ENCODE measurements around the gene CANX. TPM values are rescaled to one million over a fixed set of nuclear protein-coding genes. Genes with fewer than 3 reads are reported as not detected.

CANX gene
- polyA plus RNA-seq, 4 donors: 89.2 to 585 (median 189) TPM

GRCh38 chr5:179769271-179769670 is 70.5 kb downstream of the CANX start:
- FAIRE-seq (no peak), DNase-seq (no peak)
- H3K4me1 ChIP-seq (ENCODE audit: control insufficient read depth in 3 of 3, insufficient read depth in 2 of 3, low read depth in 1 of 3, low read length in 2 of 3): peaks cover 0 to 8% (median 3%) of the 10 kb centered on the region in 3 donors
- H3K36me3 ChIP-seq (ENCODE audit: control insufficient read depth in 3 of 3, insufficient read depth in 2 of 3, low read depth in 1 of 3, low read length in 3 of 3): peaks cover 15 to 75% (median 22%) of the 10 kb centered on the region in 3 donors
- 88 to 96% (median 90%) methylated on average over 6 of the region's 6 CpGs for WGBS, 3 donors
- H3K9me3 ChIP-seq (ENCODE audit: control insufficient read depth in 2 of 2, insufficient read depth in 1 of 2, low read depth in 1 of 2, low read length in 1 of 2): no peaks in the 10 kb centered on the region
- H3K27ac ChIP-seq (ENCODE audit: low read depth in 1 of 3, low read length in 2 of 3): no peak overlapping the region
- H3K27me3 ChIP-seq (ENCODE audit: control insufficient read depth in 3 of 3, insufficient read depth in 3 of 3, low read length in 3 of 3): no peaks in the 10 kb centered on the region
- H3K4me3 ChIP-seq (ENCODE audit: low read depth in 1 of 3, low read length in 3 of 3): no peak overlapping the region

GRCh38 chr5:179769796-179770195 is 71.0 kb downstream of the CANX start:
- Histone ChIP-seq H3K9me3 (ENCODE audit: control insufficient read depth in 2 of 2, insufficient read depth in 1 of 2, low read depth in 1 of 2, low read length in 1 of 2) (no peaks in the 10 kb centered on the region), H3K27ac (ENCODE audit: low read depth in 1 of 3, low read length in 2 of 3) (no peak overlapping the region), H3K4me1 (ENCODE audit: control insufficient read depth in 3 of 3, insufficient read depth in 2 of 3, low read depth in 1 of 3, low read length in 2 of 3) (peaks cover 0 to 8% (median 3%) of the 10 kb centered on the region in 3 donors), H3K27me3 (ENCODE audit: control insufficient read depth in 3 of 3, insufficient read depth in 3 of 3, low read length in 3 of 3) (no peaks in the 10 kb centered on the region), H3K4me3 (ENCODE audit: low read depth in 1 of 3, low read length in 3 of 3) (no peak overlapping the region), H3K36me3 (ENCODE audit: control insufficient read depth in 3 of 3, insufficient read depth in 2 of 3, low read depth in 1 of 3, low read length in 3 of 3) (peaks cover 17 to 77% (median 24%) of the 10 kb centered on the region in 3 donors)
- DNase-seq (no peak), FAIRE-seq (no peak)
- 87 to 95% (median 94%) methylated on average over 5 of the region's 5 CpGs for WGBS, 3 donors

GRCh38 chr5:179771311-179771895 is 72.6 kb downstream of the CANX start:
- Histone ChIP-seq H3K4me3 (ENCODE audit: low read depth in 1 of 3, low read length in 3 of 3) (no peak overlapping the region), H3K36me3 (ENCODE audit: control insufficient read depth in 3 of 3, insufficient read depth in 2 of 3, low read depth in 1 of 3, low read length in 3 of 3) (peaks cover 22 to 73% (median 27%) of the 10 kb centered on the region in 3 donors), H3K27me3 (ENCODE audit: control insufficient read depth in 3 of 3, insufficient read depth in 3 of 3, low read length in 3 of 3) (no peaks in the 10 kb centered on the region), H3K9me3 (ENCODE audit: control insufficient read depth in 2 of 2, insufficient read depth in 1 of 2, low read depth in 1 of 2, low read length in 1 of 2) (no peaks in the 10 kb centered on the region), H3K27ac (ENCODE audit: low read depth in 1 of 3, low read length in 2 of 3) (no peak overlapping the region), H3K4me1 (ENCODE audit: control insufficient read depth in 3 of 3, insufficient read depth in 2 of 3, low read depth in 1 of 3, low read length in 2 of 3) (peaks cover 0 to 4% (median under 1%) of the 10 kb centered on the region in 3 donors)
- DNase-seq: no peak
- no peak for FAIRE-seq
- WGBS, 3 donors: 90 to 95% (median 90%) methylated on average over 4 of the region's 4 CpGs

- peaks cover 23 to 75% (median 28%) of the 10 kb centered on the region in 3 donors for H3K36me3 ChIP-seq (ENCODE audit: control insufficient read depth in 3 of 3, insufficient read depth in 2 of 3, low read depth in 1 of 3, low read length in 3 of 3)
- DNase-seq (no peak), FAIRE-seq (no peak)
- H3K4me1 ChIP-seq (ENCODE audit: control insufficient read depth in 3 of 3, insufficient read depth in 2 of 3, low read depth in 1 of 3, low read length in 2 of 3): no peaks in the 10 kb centered on the region
- WGBS, 3 donors: 93 to 97% (median 95%) methylated on average over 6 of the region's 6 CpGs
- H3K27me3 ChIP-seq (ENCODE audit: control insufficient read depth in 3 of 3, insufficient read depth in 3 of 3, low read length in 3 of 3): no peaks in the 10 kb centered on the region
- no peak overlapping the region for H3K27ac ChIP-seq (ENCODE audit: low read depth in 1 of 3, low read length in 2 of 3)
- no peak overlapping the region for H3K4me3 ChIP-seq (ENCODE audit: low read depth in 1 of 3, low read length in 3 of 3)
- H3K9me3 ChIP-seq (ENCODE audit: control insufficient read depth in 2 of 2, insufficient read depth in 1 of 2, low read depth in 1 of 2, low read length in 1 of 2): no peaks in the 10 kb centered on the region
Measured at GRCh38 chr5:179772351-179772750, 73.6 kb downstream of the CANX start.

GRCh38 chr5:179773686-179774040 is 74.9 kb downstream of the CANX start:
- 94 to 99% (median 96%) methylated on average over 9 of the region's 9 CpGs for WGBS, 3 donors
- Histone ChIP-seq H3K27me3 (ENCODE audit: control insufficient read depth in 3 of 3, insufficient read depth in 3 of 3, low read length in 3 of 3) (no peaks in the 10 kb centered on the region), H3K9me3 (ENCODE audit: control insufficient read depth in 2 of 2, insufficient read depth in 1 of 2, low read depth in 1 of 2, low read length in 1 of 2) (no peaks in the 10 kb centered on the region), H3K36me3 (ENCODE audit: control insufficient read depth in 3 of 3, insufficient read depth in 2 of 3, low read depth in 1 of 3, low read length in 3 of 3) (peaks cover 27 to 80% (median 29%) of the 10 kb centered on the region in 3 donors), H3K4me1 (ENCODE audit: control insufficient read depth in 3 of 3, insufficient read depth in 2 of 3, low read depth in 1 of 3, low read length in 2 of 3) (no peaks in the 10 kb centered on the region), H3K27ac (ENCODE audit: low read depth in 1 of 3, low read length in 2 of 3) (no peak overlapping the region), H3K4me3 (ENCODE audit: low read depth in 1 of 3, low read length in 3 of 3) (no peak overlapping the region)
- FAIRE-seq: no peak
- no peak for DNase-seq

- DNase-seq: no peak
- no peaks in the 10 kb centered on the region for H3K27me3 ChIP-seq (ENCODE audit: control insufficient read depth in 3 of 3, insufficient read depth in 3 of 3, low read length in 3 of 3)
- FAIRE-seq: no peak
- no peak overlapping the region for H3K4me3 ChIP-seq (ENCODE audit: low read depth in 1 of 3, low read length in 3 of 3)
- H3K4me1 ChIP-seq (ENCODE audit: control insufficient read depth in 3 of 3, insufficient read depth in 2 of 3, low read depth in 1 of 3, low read length in 2 of 3): no peaks in the 10 kb centered on the region
- 96 to 97% (median 96%) methylated on average over 11 to 12 of the region's 12 CpGs for WGBS, 3 donors
- no peak overlapping the region for H3K27ac ChIP-seq (ENCODE audit: low read depth in 1 of 3, low read length in 2 of 3)
- H3K9me3 ChIP-seq (ENCODE audit: control insufficient read depth in 2 of 2, insufficient read depth in 1 of 2, low read depth in 1 of 2, low read length in 1 of 2): no peaks in the 10 kb centered on the region
- H3K36me3 ChIP-seq (ENCODE audit: control insufficient read depth in 3 of 3, insufficient read depth in 2 of 3, low read depth in 1 of 3, low read length in 3 of 3): peaks cover 26 to 80% (median 27%) of the 10 kb centered on the region in 3 donors
Measured at GRCh38 chr5:179774442-179774841, 75.7 kb downstream of the CANX start.

GRCh38 chr5:179776411-179776938 is 77.7 kb downstream of the CANX start:
- DNase-seq: no peak
- WGBS, 3 donors: 91 to 94% (median 93%) methylated on average over 11 of the region's 11 CpGs
- H3K9me3 ChIP-seq (ENCODE audit: control insufficient read depth in 2 of 2, insufficient read depth in 1 of 2, low read depth in 1 of 2, low read length in 1 of 2): no peaks in the 10 kb centered on the region
- no peak for FAIRE-seq
- H3K36me3 ChIP-seq (ENCODE audit: control insufficient read depth in 3 of 3, insufficient read depth in 2 of 3, low read depth in 1 of 3, low read length in 3 of 3): peaks cover 24 to 82% (median 27%) of the 10 kb centered on the region in 3 donors
- H3K4me1 ChIP-seq (ENCODE audit: control insufficient read depth in 3 of 3, insufficient read depth in 2 of 3, low read depth in 1 of 3, low read length in 2 of 3): no peaks in the 10 kb centered on the region
- H3K27me3 ChIP-seq (ENCODE audit: control insufficient read depth in 3 of 3, insufficient read depth in 3 of 3, low read length in 3 of 3): no peaks in the 10 kb centered on the region
- H3K27ac ChIP-seq (ENCODE audit: low read depth in 1 of 3, low read length in 2 of 3): no peak overlapping the region
- H3K4me3 ChIP-seq (ENCODE audit: low read depth in 1 of 3, low read length in 3 of 3): no peak overlapping the region

GRCh38 chr5:179777456-179777855 is 78.7 kb downstream of the CANX start:
- 94 to 97% (median 94%) methylated on average over 10 of the region's 10 CpGs for WGBS, 3 donors
- H3K9me3 ChIP-seq (ENCODE audit: control insufficient read depth in 2 of 2, insufficient read depth in 1 of 2, low read depth in 1 of 2, low read length in 1 of 2): no peaks in the 10 kb centered on the region
- no peak for DNase-seq

GRCh38 chr5:179777909-179778308 is 79.1 kb downstream of the CANX start:
- no peaks in the 10 kb centered on the region for H3K9me3 ChIP-seq (ENCODE audit: control insufficient read depth in 2 of 2, insufficient read depth in 1 of 2, low read depth in 1 of 2, low read length in 1 of 2)
- no peaks in the 10 kb centered on the region for H3K27me3 ChIP-seq (ENCODE audit: control insufficient read depth in 3 of 3, insufficient read depth in 3 of 3, low read length in 3 of 3)
- FAIRE-seq (no peak), DNase-seq (no peak)
- peaks cover 20 to 76% (median 21%) of the 10 kb centered on the region in 3 donors for H3K36me3 ChIP-seq (ENCODE audit: control insufficient read depth in 3 of 3, insufficient read depth in 2 of 3, low read depth in 1 of 3, low read length in 3 of 3)
- H3K4me1 ChIP-seq (ENCODE audit: control insufficient read depth in 3 of 3, insufficient read depth in 2 of 3, low read depth in 1 of 3, low read length in 2 of 3): no peaks in the 10 kb centered on the region
- no peak overlapping the region for H3K27ac ChIP-seq (ENCODE audit: low read depth in 1 of 3, low read length in 2 of 3)
- WGBS, 3 donors: 80 to 87% (median 84%) methylated on average over 9 of the region's 9 CpGs
- H3K4me3 ChIP-seq (ENCODE audit: low read depth in 1 of 3, low read length in 3 of 3): no peak overlapping the region

More at GRCh38 chr5:179777456-179777855, 78.7 kb downstream of the CANX start:
- H3K36me3 ChIP-seq (ENCODE audit: control insufficient read depth in 3 of 3, insufficient read depth in 2 of 3, low read depth in 1 of 3, low read length in 3 of 3): peaks cover 22 to 78% (median 24%) of the 10 kb centered on the region in 3 donors
- H3K27ac ChIP-seq (ENCODE audit: low read depth in 1 of 3, low read length in 2 of 3): no peak overlapping the region
- H3K4me1 ChIP-seq (ENCODE audit: control insufficient read depth in 3 of 3, insufficient read depth in 2 of 3, low read depth in 1 of 3, low read length in 2 of 3): no peaks in the 10 kb centered on the region
- FAIRE-seq: no peak
- no peaks in the 10 kb centered on the region for H3K27me3 ChIP-seq (ENCODE audit: control insufficient read depth in 3 of 3, insufficient read depth in 3 of 3, low read length in 3 of 3)
- H3K4me3 ChIP-seq (ENCODE audit: low read depth in 1 of 3, low read length in 3 of 3): no peak overlapping the region
